Measurements from ENCODE around the gene HCRT. TPM values are rescaled to one million over a fixed set of nuclear protein-coding genes. Genes with fewer than 3 reads are reported as not detected.

Gene HCRT
- total and polyA plus RNA-seq, 2 of the 4 experiments (the other 2 are of a cell fraction), result not detected

DNA sequence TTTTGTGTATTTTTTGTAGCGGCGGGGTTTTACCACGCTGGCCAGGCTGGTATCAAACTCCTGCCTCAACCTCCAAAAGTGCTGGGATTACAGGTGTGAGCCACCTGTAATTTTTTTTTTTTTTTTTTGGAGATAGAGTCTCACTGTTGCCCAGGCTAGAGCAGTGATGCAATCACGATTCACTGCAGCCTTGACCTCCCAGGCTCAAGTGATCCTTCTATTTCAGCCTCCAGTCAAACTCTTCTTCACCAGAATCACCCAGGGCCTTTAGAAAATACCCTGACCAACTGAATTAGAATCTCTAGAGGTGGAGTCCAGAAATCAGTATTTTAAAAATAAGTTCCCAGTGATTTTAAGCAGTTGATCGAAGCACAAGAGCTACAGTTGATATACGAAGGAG, 50.1 kb downstream of the HCRT start:
- Histone ChIP-seq H3K9ac (ENCODE audit: low read depth, low read length) (0 out of 2 replicates have a peak overlapping the region, but pooled peaks have one; percentile 5), H3K23ac (ENCODE audit: low read depth, low read length) (peak overlapping the region; percentile 50; the same call in 1 of the 2 replicates), H2BK15ac (ENCODE audit: low read depth, low read length) (no peak overlapping the region; the same call in 2 of the 3 replicates), H2AK9ac (replicated peaks; ENCODE audit: low read depth, low read length, poor library complexity) (no peak overlapping the region), H3K4ac (ENCODE audit: low read depth, low read length) (peak overlapping the region; percentile 89), H3K79me1 (ENCODE audit: low read depth in 1 of 2, low read length in 2 of 2) (peaks cover 37 to 93% of the 10 kb centered on the region in 2 experiments), H3K4me3 (ENCODE audit: insufficient read depth, low read depth, low read length) (no peak overlapping the region), H3K36me3 (ENCODE audit: control insufficient read depth, insufficient read depth, low read length) (peaks cover 6% of the 10 kb centered on the region), H2BK120ac (ENCODE audit: low read depth, low read length) (peak overlapping the region; percentile 50), H3K18ac (ENCODE audit: low read depth, low read length) (peak overlapping the region; percentile 32; the same call in 1 of the 2 replicates), H3K9me3 (ENCODE audit: control insufficient read depth, insufficient read depth, low read length) (no peaks in the 10 kb centered on the region), H3K4me1 (ENCODE audit: control insufficient read depth, insufficient read depth, low read length) (peaks cover 36% of the 10 kb centered on the region), H2AFZ (replicated peaks; ENCODE audit: low read length, poor library complexity) (no peak overlapping the region), H3K4me2 (ENCODE audit: low read depth, low read length) (peak overlapping the region; percentile 47; the same call in 1 of the 2 replicates), H3K27me3 (ENCODE audit: control insufficient read depth, insufficient read depth, low read length) (no peaks in the 10 kb centered on the region), H4K5ac (ENCODE audit: low read depth, low read length) (peak overlapping the region; percentile 58; the same call in 1 of the 2 replicates), H4K8ac (ENCODE audit: low read depth in 2 of 2, low read length in 2 of 2) (peak overlapping the region; percentile 41 to 89; a peak in 3 of 4 replicates), H3K14ac (replicated peaks; ENCODE audit: low read depth, low read length) (peak overlapping the region; percentile 32), H3K56ac (ENCODE audit: extremely low read depth, insufficient read depth, low read length) (no peak overlapping the region), H2AK5ac (ENCODE audit: low read depth, low read length) (peak overlapping the region; percentile 78; the same call in 1 of the 2 replicates), H4K20me1 (ENCODE audit: insufficient read depth, low read length) (peaks cover 82% of the 10 kb centered on the region), H2BK5ac (ENCODE audit: low read depth, low read length, poor library complexity, severe bottlenecking) (peak overlapping the region; percentile 85), H3K9me1 (ENCODE audit: insufficient read depth, low read length) (peaks cover 63% of the 10 kb centered on the region), H2BK20ac (ENCODE audit: low read depth, low read length) (no peak overlapping the region), H4K91ac (ENCODE audit: insufficient read depth, low read depth, low read length) (peak overlapping the region; percentile 42; the same call in 1 of the 2 replicates), H3K27ac (ENCODE audit: insufficient read depth, low read length) (peak overlapping the region; percentile 72)
- no CpG with 5 or more reads among the region's 6 CpGs for WGBS, 2 experiments (ENCODE audit: extremely low coverage in 2 of 2, insufficient read length in 1 of 2)
- intact Hi-C loops (cut with micrococcal nuclease) (loop anchor here (10.0 kb wide), 1 partner anchor 390 kb away; no protein-coding TSS in a partner anchor), dilution Hi-C loops (cut with HindIII; ENCODE audit: low sequenced_read_pairs, unreplicated experiment) (no loop called here), in situ Hi-C loops (cut with MboI; ENCODE audit: low sequenced_read_pairs) (no loop called here)
- TF ChIP-seq RFX5 (IDR thresholded peaks at IDR 0.05; ENCODE audit: low read depth, low read length) (no peak), RCOR1 (IDR thresholded peaks at IDR 0.05; ENCODE audit: insufficient replicate concordance, low read length) (no peak), BHLHE40 (IDR thresholded peaks at IDR 0.05; ENCODE audit: low read depth, low read length) (no peak), CEBPB (IDR thresholded peaks at IDR 0.05; ENCODE audit: low read depth, low read length) (peak; percentile 40; the same call in 1 of the 2 replicates), MAZ (IDR thresholded peaks at IDR 0.05; ENCODE audit: borderline replicate concordance, low read depth, low read length) (no peak)
- BruUV-seq (replicated peaks), result no TSS peak
- ChIA-PET CTCF (interaction anchor here (0.7 kb wide), 1 partner anchor 59 kb away, joined by 6 read pairs; the partner anchor contains the start of gene GHDC), POLR2A (ENCODE audit: unreplicated experiment) (no interaction called here)
- no peak for ATAC-seq (ENCODE audit: low read depth)
- DNase-seq, result no peak

Other genes with a start within 250 kb of the HCRT start
- 45.5 and 50.3 TPM in 2 replicates for gene CNP, start 218.7 kb downstream of the HCRT start, total RNA-seq (2012; rRNA removed)
- gene CNP, start 218.7 kb downstream of the HCRT start, polyA plus RNA-seq (2012; rRNA removed), result 46.4 and 56.5 TPM in 2 replicates
- gene DNAJC7, start 168.0 kb downstream of the HCRT start, total RNA-seq (2012; rRNA removed), result 71.7 and 76.9 TPM in 2 replicates
- gene DNAJC7, start 168.0 kb downstream of the HCRT start, polyA plus RNA-seq (2012; rRNA removed), result 42.3 and 49.3 TPM in 2 replicates
- 20.8 and 25.6 TPM in 2 replicates for gene NKIRAS2, start 165.4 kb downstream of the HCRT start, total RNA-seq (2012; rRNA removed)
- 51.8 and 55.1 TPM in 2 replicates for gene NKIRAS2, start 165.4 kb downstream of the HCRT start, polyA plus RNA-seq (2012; rRNA removed)
- gene C17orf113, start 134.9 kb downstream of the HCRT start, total RNA-seq (2012; rRNA removed), result under 0.01 TPM in 1 of 2 replicates, not detected in the other
- gene C17orf113, start 134.9 kb downstream of the HCRT start, polyA plus RNA-seq (2012; rRNA removed), result 0.03 and 0.07 TPM in 2 replicates
- gene ZNF385C, start 87.0 kb downstream of the HCRT start, total RNA-seq (2012; rRNA removed), result not detected in 2 replicates
- not detected in 2 replicates for gene ZNF385C, start 87.0 kb downstream of the HCRT start, polyA plus RNA-seq (2012; rRNA removed)
- 1.1 and 1.4 TPM in 2 replicates for gene DHX58, start 72.7 kb downstream of the HCRT start, total RNA-seq (2012; rRNA removed)
- gene DHX58, start 72.7 kb downstream of the HCRT start, polyA plus RNA-seq (2012; rRNA removed), result 1.9 and 2.8 TPM in 2 replicates
- gene KAT2A, start 64.1 kb downstream of the HCRT start, total RNA-seq (2012; rRNA removed), result 5.3 and 6.3 TPM in 2 replicates
- gene KAT2A, start 64.1 kb downstream of the HCRT start, polyA plus RNA-seq (2012; rRNA removed), result 28.2 and 31.4 TPM in 2 replicates
- gene HSPB9, start 62.6 kb downstream of the HCRT start, total RNA-seq (2012; rRNA removed), result not detected in 2 replicates
- gene HSPB9, start 62.6 kb downstream of the HCRT start, polyA plus RNA-seq (2012; rRNA removed), result not detected in 2 replicates
- gene RAB5C, start 30.5 kb downstream of the HCRT start, total RNA-seq (2012; rRNA removed), result 112 and 126 TPM in 2 replicates
- gene RAB5C, start 30.5 kb downstream of the HCRT start, polyA plus RNA-seq (2012; rRNA removed), result 277 and 312 TPM in 2 replicates
- gene KCNH4, start 4.3 kb downstream of the HCRT start, total RNA-seq (2012; rRNA removed), result not detected in 2 replicates
- gene KCNH4, start 4.3 kb downstream of the HCRT start, polyA plus RNA-seq (2012; rRNA removed), result 0.03 and 0.06 TPM in 2 replicates
- 4.4 and 8.1 TPM in 2 replicates for gene GHDC, start 9.0 kb upstream of the HCRT start, total RNA-seq (2012; rRNA removed)
- 5.2 and 6.1 TPM in 2 replicates for gene GHDC, start 9.0 kb upstream of the HCRT start, polyA plus RNA-seq (2012; rRNA removed)
- gene STAT5B, start 90.9 kb upstream of the HCRT start, total RNA-seq (2012; rRNA removed), result 21.7 and 24.4 TPM in 2 replicates
- gene STAT5B, start 90.9 kb upstream of the HCRT start, polyA plus RNA-seq (2012; rRNA removed), result 28.7 and 29.6 TPM in 2 replicates
- 1.3 and 1.4 TPM in 2 replicates for gene STAT5A, start 103.0 kb upstream of the HCRT start, total RNA-seq (2012; rRNA removed)
- gene STAT5A, start 103.0 kb upstream of the HCRT start, polyA plus RNA-seq (2012; rRNA removed), result 1.4 and 1.5 TPM in 2 replicates
- gene STAT3, start 203.0 kb upstream of the HCRT start, total RNA-seq (2012; rRNA removed), result 61.9 and 66.3 TPM in 2 replicates
- gene STAT3, start 203.0 kb upstream of the HCRT start, polyA plus RNA-seq (2012; rRNA removed), result 47.2 and 48.0 TPM in 2 replicates
- 556 and 644 TPM in 2 replicates for gene CAVIN1, start 237.8 kb upstream of the HCRT start, total RNA-seq (2012; rRNA removed)
- gene CAVIN1, start 237.8 kb upstream of the HCRT start, polyA plus RNA-seq (2012; rRNA removed), result 491 and 533 TPM in 2 replicates

Data from IMR-90 (cell line).